ENCODE measurements around the gene ACTL10. TPM values are rescaled to one million over a fixed set of nuclear protein-coding genes. Genes with fewer than 3 reads are reported as not detected.

The ACTL10 gene
- total RNA-seq, 1 donor from 2014 or later, result 1.1 TPM

GRCh38 chr20:33673410-33674293 lies 6.9 kb downstream of the ACTL10 start:
- H3K4me2 ChIP-seq (ENCODE audit: low read length), result peak overlapping the region; percentile 99
- TF ChIP-seq EZH2 (IDR thresholded peaks at IDR 0.05; ENCODE audit: insufficient read depth, low read length) (no peak), CTCF (IDR thresholded peaks at IDR 0.05; ENCODE audit: insufficient read depth, low read depth, low read length) (no peak)
- peaks cover 39% of the 10 kb centered on the region for H3K4me1 ChIP-seq (ENCODE audit: insufficient read depth, low read length)
- Mint-ChIP-seq H3K36me3 (ENCODE audit: low read depth, unreplicated experiment) (peaks cover 22% of the 10 kb centered on the region), H3K27ac (ENCODE audit: unreplicated experiment) (no peak overlapping the region), H3K4me3 (ENCODE audit: unreplicated experiment) (peak overlapping the region; percentile 93), H3K4me1 (ENCODE audit: low read depth, unreplicated experiment) (peaks cover 8% of the 10 kb centered on the region), H3K27me3 (ENCODE audit: low read depth, unreplicated experiment) (peaks cover 2% of the 10 kb centered on the region), H3K9me3 (ENCODE audit: unreplicated experiment) (no peaks in the 10 kb centered on the region)
- peak overlapping the region; percentile 73 for H2AFZ ChIP-seq (ENCODE audit: low read depth, low read length)
- no peak for FAIRE-seq
- no peak overlapping the region for H3K27ac ChIP-seq (ENCODE audit: low read depth, low read length)
- DNase-seq (ENCODE audit: low read depth), result no peak
- H3K9me3 ChIP-seq (ENCODE audit: insufficient read depth, low read depth, low read length), result no peaks in the 10 kb centered on the region
- peaks cover 43% of the 10 kb centered on the region for H4K20me1 ChIP-seq (ENCODE audit: insufficient read depth, low read length)
- H3K36me3 ChIP-seq (ENCODE audit: insufficient read depth, low read length), result no peaks in the 10 kb centered on the region
- peak overlapping the region; percentile 75 for H3K4me3 ChIP-seq (ENCODE audit: insufficient read depth, low read depth, low read length)
- H3K27me3 ChIP-seq (ENCODE audit: insufficient read depth, low read length), result no peaks in the 10 kb centered on the region
- H3K9ac ChIP-seq (ENCODE audit: low read length), result peak overlapping the region; percentile 83
- H3K79me2 ChIP-seq (ENCODE audit: insufficient read depth, low read length), result peaks cover 2% of the 10 kb centered on the region

GRCh38 chr20:33674294-33675135 lies 7.8 kb downstream of the ACTL10 start, which contains the start of gene NECAB3:
NECAB3 (minus strand) TSS chr20:33674428; CDS start chr20:33674352, 76 bp downstream.
- H3K36me3 ChIP-seq (ENCODE audit: insufficient read depth, low read length), result no peaks in the 10 kb centered on the region

More at GRCh38 chr20:33674294-33675135, 7.8 kb downstream of the ACTL10 start, which contains the start of gene NECAB3:
- Histone ChIP-seq H3K9ac (ENCODE audit: low read length) (peak within 1 kb of the TSS; percentile 83), H3K79me2 (ENCODE audit: insufficient read depth, low read length) (peaks cover 2% of the 10 kb centered on the region), H3K4me1 (ENCODE audit: insufficient read depth, low read length) (peaks cover 39% of the 10 kb centered on the region), H4K20me1 (ENCODE audit: insufficient read depth, low read length) (peaks cover 34% of the 10 kb centered on the region), H3K27ac (ENCODE audit: low read depth, low read length) (no peak within 1 kb of the TSS), H3K27me3 (ENCODE audit: insufficient read depth, low read length) (no peaks in the 10 kb centered on the region), H3K4me2 (ENCODE audit: low read length) (peak within 1 kb of the TSS; percentile 99), H3K4me3 (ENCODE audit: insufficient read depth, low read depth, low read length) (peak within 1 kb of the TSS; percentile 75), H3K9me3 (ENCODE audit: insufficient read depth, low read depth, low read length) (no peaks in the 10 kb centered on the region), H2AFZ (ENCODE audit: low read depth, low read length) (peak within 1 kb of the TSS; percentile 92)
- no peak for TF ChIP-seq EZH2 (IDR thresholded peaks at IDR 0.05; ENCODE audit: insufficient read depth, low read length)
- no peak for TF ChIP-seq CTCF (IDR thresholded peaks at IDR 0.05; ENCODE audit: insufficient read depth, low read depth, low read length)
- Mint-ChIP-seq H3K4me3 (ENCODE audit: unreplicated experiment) (peak within 1 kb of the TSS; percentile 93), H3K27ac (ENCODE audit: unreplicated experiment) (no peak within 1 kb of the TSS), H3K27me3 (ENCODE audit: low read depth, unreplicated experiment) (peaks cover 7% of the 10 kb centered on the region), H3K36me3 (ENCODE audit: low read depth, unreplicated experiment) (peaks cover 19% of the 10 kb centered on the region), H3K4me1 (ENCODE audit: low read depth, unreplicated experiment) (peaks cover 8% of the 10 kb centered on the region), H3K9me3 (ENCODE audit: unreplicated experiment) (no peaks in the 10 kb centered on the region)
- FAIRE-seq (no peak), DNase-seq (ENCODE audit: low read depth) (no peak)

All from astrocyte (in vitro differentiated cells and primary cell).